K562 (cell line): ENCODE measurements around the gene STK32C. TPM values are rescaled to one million over a fixed set of nuclear protein-coding genes. Genes with fewer than 3 reads are reported as not detected.

ENCODE experiments used
- HIVEP1 ChIP-seq: fragments of 250-450 bp; sonication (Bioruptor Pico); IDR thresholded peaks from 2 replicates; pipeline ENCODE4 v1.4.0; 2020; ENCODE audit warnings: mild to moderate bottlenecking
- ZNF3 ChIP-seq: fragments of 250-450 bp; sonication (Bioruptor Pico); IDR thresholded peaks from 2 replicates; pipeline ENCODE4 v1.5.0; 2021; ENCODE audit warnings: mild to moderate bottlenecking, moderate library complexity
- polyA plus RNA-seq, 8 experiments: library from polyadenylated mRNA; depleted of rRNA in 4 of 8; stranded (reverse) in 5 of 8; unstranded in 3 of 8; fragments of >200 nt; fragmentation: Nextera tagmentation in 2 of 8; fragmentation: Illumina TruSeq in 1 of 8; extraction: Ambion mirVana in 2 of 8; extraction: Trizol in 1 of 8; gene quantifications; 2 replicates each; pipeline versions ENCODE4 v1.2.1 to v1.2.3, GENCODE V29; 2011 to 2014; ENCODE audit warnings: inconsistent platforms in 1 of 8, missing spikeins in 1 of 8
- total RNA-seq, 7 experiments: library from RNA; depleted of rRNA in 6 of 7; stranded (reverse); fragments of >200 nt in 6 of 7; fragmentation: Illumina TruSeq in 2 of 7; extraction: Trizol in 2 of 7; gene quantifications; 2 replicates each; pipeline versions ENCODE4 v1.2.1 to v1.2.3, GENCODE V29; 2011 to 2021; ENCODE audit warnings: low replicate concordance in 1 of 7
- TF ChIP-seq, protein P1 (sequence below), 2 experiments: fragments of 450-650 bp; formaldehyde crosslinking in 1 of 2; IDR thresholded peaks; 2 replicates each; pipeline versions ENCODE4 v1.4.0 to v1.6.1; 2014 to 2020; ENCODE audit warnings: mild to moderate bottlenecking in 2 of 2, borderline replicate concordance in 1 of 2, low read depth in 1 of 2
- TF ChIP-seq, protein P2 (sequence below): sonication (generic); formaldehyde crosslinking; IDR thresholded peaks from 2 replicates; pipeline ENCODE4 v1.8.0; 2023; ENCODE audit warnings: missing genetic modification reagents, mild to moderate bottlenecking, borderline replicate concordance
- TF ChIP-seq, protein P3 (sequence below): sonication (generic); formaldehyde crosslinking; IDR thresholded peaks from 2 replicates; pipeline ENCODE4 v1.4.0; 2020; ENCODE audit warnings: mild to moderate bottlenecking, missing genetic modification reagents
- TF ChIP-seq, protein P4 (sequence below): fragments of 250-450 bp; sonication (Bioruptor Pico); IDR thresholded peaks from 2 replicates; pipeline ENCODE4 v1.5.0; 2020; ENCODE audit warnings: mild to moderate bottlenecking

The STK32C gene
- total and polyA plus RNA-seq, 9 of the 15 experiments (the other 6 are each of a cell fraction or from before 2014, with no cell fraction given): 1.5 to 20.9 (median 6.5) TPM

DNA sequence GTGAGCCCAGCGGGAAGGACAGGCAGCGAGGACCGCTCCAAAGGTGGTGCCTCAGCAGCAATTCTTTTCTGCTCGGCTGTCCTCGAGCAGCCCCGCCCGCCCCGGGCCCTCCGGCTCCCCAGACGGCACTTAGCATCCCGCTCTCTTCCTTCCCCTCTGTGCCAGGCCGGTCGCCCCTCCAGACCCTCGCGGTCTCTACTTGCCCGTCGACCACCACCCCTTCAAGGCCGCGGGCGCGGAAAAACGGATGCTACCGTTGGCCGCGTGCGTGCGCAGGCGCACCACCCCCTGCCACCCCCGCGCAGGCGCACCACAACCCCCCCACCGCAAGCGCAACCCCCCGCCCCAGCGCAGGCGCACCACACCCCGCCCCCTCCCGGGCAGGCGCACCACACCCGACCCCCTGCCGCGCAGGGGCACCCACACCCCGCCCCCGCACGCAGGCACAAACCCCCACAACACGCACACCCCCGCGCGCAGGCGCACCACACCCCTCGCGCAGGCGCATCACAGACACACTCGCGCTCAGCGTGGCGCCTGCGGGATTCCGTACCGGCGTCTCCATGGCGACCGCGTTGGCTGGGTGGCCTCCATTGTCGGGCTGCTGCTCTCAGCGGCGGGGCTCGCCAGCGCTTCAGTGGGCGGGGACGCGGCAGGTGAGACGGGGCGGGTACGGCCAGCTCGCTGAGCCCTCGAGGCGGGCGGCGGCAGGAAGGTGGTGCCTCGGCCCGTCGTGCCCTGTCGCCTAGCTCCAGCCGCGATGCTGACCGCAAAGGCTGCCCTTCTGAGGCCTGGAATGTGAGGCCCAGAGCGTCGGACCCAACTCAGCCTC, 24.1 kb upstream of the STK32C start, which contains the start of gene LRRC27 (continued):
- TF ChIP-seq, protein P1, sequence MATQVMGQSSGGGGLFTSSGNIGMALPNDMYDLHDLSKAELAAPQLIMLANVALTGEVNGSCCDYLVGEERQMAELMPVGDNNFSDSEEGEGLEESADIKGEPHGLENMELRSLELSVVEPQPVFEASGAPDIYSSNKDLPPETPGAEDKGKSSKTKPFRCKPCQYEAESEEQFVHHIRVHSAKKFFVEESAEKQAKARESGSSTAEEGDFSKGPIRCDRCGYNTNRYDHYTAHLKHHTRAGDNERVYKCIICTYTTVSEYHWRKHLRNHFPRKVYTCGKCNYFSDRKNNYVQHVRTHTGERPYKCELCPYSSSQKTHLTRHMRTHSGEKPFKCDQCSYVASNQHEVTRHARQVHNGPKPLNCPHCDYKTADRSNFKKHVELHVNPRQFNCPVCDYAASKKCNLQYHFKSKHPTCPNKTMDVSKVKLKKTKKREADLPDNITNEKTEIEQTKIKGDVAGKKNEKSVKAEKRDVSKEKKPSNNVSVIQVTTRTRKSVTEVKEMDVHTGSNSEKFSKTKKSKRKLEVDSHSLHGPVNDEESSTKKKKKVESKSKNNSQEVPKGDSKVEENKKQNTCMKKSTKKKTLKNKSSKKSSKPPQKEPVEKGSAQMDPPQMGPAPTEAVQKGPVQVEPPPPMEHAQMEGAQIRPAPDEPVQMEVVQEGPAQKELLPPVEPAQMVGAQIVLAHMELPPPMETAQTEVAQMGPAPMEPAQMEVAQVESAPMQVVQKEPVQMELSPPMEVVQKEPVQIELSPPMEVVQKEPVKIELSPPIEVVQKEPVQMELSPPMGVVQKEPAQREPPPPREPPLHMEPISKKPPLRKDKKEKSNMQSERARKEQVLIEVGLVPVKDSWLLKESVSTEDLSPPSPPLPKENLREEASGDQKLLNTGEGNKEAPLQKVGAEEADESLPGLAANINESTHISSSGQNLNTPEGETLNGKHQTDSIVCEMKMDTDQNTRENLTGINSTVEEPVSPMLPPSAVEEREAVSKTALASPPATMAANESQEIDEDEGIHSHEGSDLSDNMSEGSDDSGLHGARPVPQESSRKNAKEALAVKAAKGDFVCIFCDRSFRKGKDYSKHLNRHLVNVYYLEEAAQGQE (IDR thresholded peaks at IDR 0.05; ENCODE audit: borderline replicate concordance): no peak
- TF ChIP-seq, protein P1 (CRISPR knock-in tag; IDR thresholded peaks at IDR 0.05; ENCODE audit: low read depth): no peak
- TF ChIP-seq, protein P2, sequence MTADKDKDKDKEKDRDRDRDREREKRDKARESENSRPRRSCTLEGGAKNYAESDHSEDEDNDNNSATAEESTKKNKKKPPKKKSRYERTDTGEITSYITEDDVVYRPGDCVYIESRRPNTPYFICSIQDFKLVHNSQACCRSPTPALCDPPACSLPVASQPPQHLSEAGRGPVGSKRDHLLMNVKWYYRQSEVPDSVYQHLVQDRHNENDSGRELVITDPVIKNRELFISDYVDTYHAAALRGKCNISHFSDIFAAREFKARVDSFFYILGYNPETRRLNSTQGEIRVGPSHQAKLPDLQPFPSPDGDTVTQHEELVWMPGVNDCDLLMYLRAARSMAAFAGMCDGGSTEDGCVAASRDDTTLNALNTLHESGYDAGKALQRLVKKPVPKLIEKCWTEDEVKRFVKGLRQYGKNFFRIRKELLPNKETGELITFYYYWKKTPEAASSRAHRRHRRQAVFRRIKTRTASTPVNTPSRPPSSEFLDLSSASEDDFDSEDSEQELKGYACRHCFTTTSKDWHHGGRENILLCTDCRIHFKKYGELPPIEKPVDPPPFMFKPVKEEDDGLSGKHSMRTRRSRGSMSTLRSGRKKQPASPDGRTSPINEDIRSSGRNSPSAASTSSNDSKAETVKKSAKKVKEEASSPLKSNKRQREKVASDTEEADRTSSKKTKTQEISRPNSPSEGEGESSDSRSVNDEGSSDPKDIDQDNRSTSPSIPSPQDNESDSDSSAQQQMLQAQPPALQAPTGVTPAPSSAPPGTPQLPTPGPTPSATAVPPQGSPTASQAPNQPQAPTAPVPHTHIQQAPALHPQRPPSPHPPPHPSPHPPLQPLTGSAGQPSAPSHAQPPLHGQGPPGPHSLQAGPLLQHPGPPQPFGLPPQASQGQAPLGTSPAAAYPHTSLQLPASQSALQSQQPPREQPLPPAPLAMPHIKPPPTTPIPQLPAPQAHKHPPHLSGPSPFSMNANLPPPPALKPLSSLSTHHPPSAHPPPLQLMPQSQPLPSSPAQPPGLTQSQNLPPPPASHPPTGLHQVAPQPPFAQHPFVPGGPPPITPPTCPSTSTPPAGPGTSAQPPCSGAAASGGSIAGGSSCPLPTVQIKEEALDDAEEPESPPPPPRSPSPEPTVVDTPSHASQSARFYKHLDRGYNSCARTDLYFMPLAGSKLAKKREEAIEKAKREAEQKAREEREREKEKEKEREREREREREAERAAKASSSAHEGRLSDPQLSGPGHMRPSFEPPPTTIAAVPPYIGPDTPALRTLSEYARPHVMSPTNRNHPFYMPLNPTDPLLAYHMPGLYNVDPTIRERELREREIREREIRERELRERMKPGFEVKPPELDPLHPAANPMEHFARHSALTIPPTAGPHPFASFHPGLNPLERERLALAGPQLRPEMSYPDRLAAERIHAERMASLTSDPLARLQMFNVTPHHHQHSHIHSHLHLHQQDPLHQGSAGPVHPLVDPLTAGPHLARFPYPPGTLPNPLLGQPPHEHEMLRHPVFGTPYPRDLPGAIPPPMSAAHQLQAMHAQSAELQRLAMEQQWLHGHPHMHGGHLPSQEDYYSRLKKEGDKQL (CRISPR knock-in tag): no peak
- TF ChIP-seq, protein P3, sequence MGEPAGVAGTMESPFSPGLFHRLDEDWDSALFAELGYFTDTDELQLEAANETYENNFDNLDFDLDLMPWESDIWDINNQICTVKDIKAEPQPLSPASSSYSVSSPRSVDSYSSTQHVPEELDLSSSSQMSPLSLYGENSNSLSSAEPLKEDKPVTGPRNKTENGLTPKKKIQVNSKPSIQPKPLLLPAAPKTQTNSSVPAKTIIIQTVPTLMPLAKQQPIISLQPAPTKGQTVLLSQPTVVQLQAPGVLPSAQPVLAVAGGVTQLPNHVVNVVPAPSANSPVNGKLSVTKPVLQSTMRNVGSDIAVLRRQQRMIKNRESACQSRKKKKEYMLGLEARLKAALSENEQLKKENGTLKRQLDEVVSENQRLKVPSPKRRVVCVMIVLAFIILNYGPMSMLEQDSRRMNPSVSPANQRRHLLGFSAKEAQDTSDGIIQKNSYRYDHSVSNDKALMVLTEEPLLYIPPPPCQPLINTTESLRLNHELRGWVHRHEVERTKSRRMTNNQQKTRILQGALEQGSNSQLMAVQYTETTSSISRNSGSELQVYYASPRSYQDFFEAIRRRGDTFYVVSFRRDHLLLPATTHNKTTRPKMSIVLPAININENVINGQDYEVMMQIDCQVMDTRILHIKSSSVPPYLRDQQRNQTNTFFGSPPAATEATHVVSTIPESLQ: no peak
- TF ChIP-seq HIVEP1 (no peak), ZNF3 (CRISPR knock-in tag) (no peak)
- TF ChIP-seq, protein P4, sequence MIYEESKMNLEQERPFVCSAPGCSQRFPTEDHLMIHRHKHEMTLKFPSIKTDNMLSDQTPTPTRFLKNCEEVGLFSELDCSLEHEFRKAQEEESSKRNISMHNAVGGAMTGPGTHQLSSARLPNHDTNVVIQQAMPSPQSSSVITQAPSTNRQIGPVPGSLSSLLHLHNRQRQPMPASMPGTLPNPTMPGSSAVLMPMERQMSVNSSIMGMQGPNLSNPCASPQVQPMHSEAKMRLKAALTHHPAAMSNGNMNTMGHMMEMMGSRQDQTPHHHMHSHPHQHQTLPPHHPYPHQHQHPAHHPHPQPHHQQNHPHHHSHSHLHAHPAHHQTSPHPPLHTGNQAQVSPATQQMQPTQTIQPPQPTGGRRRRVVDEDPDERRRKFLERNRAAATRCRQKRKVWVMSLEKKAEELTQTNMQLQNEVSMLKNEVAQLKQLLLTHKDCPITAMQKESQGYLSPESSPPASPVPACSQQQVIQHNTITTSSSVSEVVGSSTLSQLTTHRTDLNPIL (CRISPR knock-in tag): no peak
